ENCODE measurements around the gene PKDREJ. TPM values are rescaled to one million over a fixed set of nuclear protein-coding genes. Genes with fewer than 3 reads are reported as not detected.

Gene PKDREJ
- total RNA-seq, 2 experiments from 2014 or later = not detected

GRCh38 chr22:46239261-46240048, 23.7 kb downstream of the PKDREJ start:
- ATAC-seq (peak; percentile 63), DNase-seq (peak; percentile 35)
- TF ChIP-seq CTCF (IDR thresholded peaks at IDR 0.05) = no peak
- Mint-ChIP-seq H3K36me3 (ENCODE audit: low read depth) (peaks cover 3% of the 10 kb centered on the region), H3K27me3 (no peaks in the 10 kb centered on the region), H3K9me3 (no peaks in the 10 kb centered on the region), H3K4me1 (ENCODE audit: low read depth) (peaks cover 22% of the 10 kb centered on the region), H3K27ac (peak overlapping the region; percentile 83), H3K4me3 (peak overlapping the region; percentile 26)
- intact Hi-C loops (cut with micrococcal nuclease) = no loop called here
- ChIA-PET POLR2A (interaction anchor here (1.1 kb wide), 1 partner anchor 11 kb away, joined by 5 read pairs; the partner anchor contains the start of gene CDPF1), CTCF (no interaction called here)

GRCh38 chr22:46238541-46238940, 24.6 kb downstream of the PKDREJ start:
- Mint-ChIP-seq H3K9me3 (no peaks in the 10 kb centered on the region), H3K27me3 (no peaks in the 10 kb centered on the region), H3K4me3 (no peak overlapping the region), H3K27ac (no peak overlapping the region), H3K36me3 (ENCODE audit: low read depth) (no peaks in the 10 kb centered on the region), H3K4me1 (ENCODE audit: low read depth) (peaks cover 22% of the 10 kb centered on the region)
- ChIA-PET CTCF (no interaction called here), POLR2A (interaction anchor here (1.1 kb wide), 1 partner anchor 12 kb away, joined by 5 read pairs; the partner anchor contains the start of gene CDPF1)
- no peak for TF ChIP-seq CTCF (IDR thresholded peaks at IDR 0.05)
- DNase-seq (no peak), ATAC-seq (no peak)
- intact Hi-C loops (cut with micrococcal nuclease) = no loop called here

- no peak for DNase-seq
- Mint-ChIP-seq H3K27ac (no peak overlapping the region), H3K36me3 (ENCODE audit: low read depth) (no peaks in the 10 kb centered on the region), H3K4me3 (no peak overlapping the region), H3K27me3 (no peaks in the 10 kb centered on the region), H3K4me1 (ENCODE audit: low read depth) (peaks cover 25% of the 10 kb centered on the region), H3K9me3 (no peaks in the 10 kb centered on the region)
- no peak for TF ChIP-seq CTCF (IDR thresholded peaks at IDR 0.05)
- ChIA-PET CTCF (no interaction called here), POLR2A (no interaction called here)
- intact Hi-C loops (cut with micrococcal nuclease) = no loop called here
- ATAC-seq = no peak
Observed at GRCh38 chr22:46237453-46238124, 25.6 kb downstream of the PKDREJ start.

GRCh38 chr22:46234969-46235368, 28.2 kb downstream of the PKDREJ start:
- CTCF ChIA-PET = interaction anchor here (1.0 to 1.1 kb wide), 2 partner anchors 12 to 133 kb away, joined by 3 to 4 read pairs; no protein-coding TSS in a partner anchor
- POLR2A ChIA-PET = no interaction called here
- Mint-ChIP-seq H3K36me3 (ENCODE audit: low read depth) (no peaks in the 10 kb centered on the region), H3K27me3 (no peaks in the 10 kb centered on the region), H3K4me1 (ENCODE audit: low read depth) (peaks cover 14% of the 10 kb centered on the region), H3K27ac (no peak overlapping the region), H3K9me3 (no peaks in the 10 kb centered on the region), H3K4me3 (no peak overlapping the region)
- no peak for TF ChIP-seq CTCF (IDR thresholded peaks at IDR 0.05)
- intact Hi-C loops (cut with micrococcal nuclease) = no loop called here
- ATAC-seq (no peak), DNase-seq (no peak)

GRCh38 chr22:46233231-46233630, 29.9 kb downstream of the PKDREJ start:
- H3K9me3 Mint-ChIP-seq = no peaks in the 10 kb centered on the region
- CTCF ChIA-PET = no interaction called here
- POLR2A ChIA-PET = no interaction called here
- DNase-seq (no peak), ATAC-seq (peak; percentile 56)
- intact Hi-C loops (cut with micrococcal nuclease) = no loop called here
- no peaks in the 10 kb centered on the region for H3K36me3 Mint-ChIP-seq (ENCODE audit: low read depth)
- H3K4me3 Mint-ChIP-seq = no peak overlapping the region
- no peaks in the 10 kb centered on the region for H3K27me3 Mint-ChIP-seq
- peaks cover 2% of the 10 kb centered on the region for H3K4me1 Mint-ChIP-seq (ENCODE audit: low read depth)
- H3K27ac Mint-ChIP-seq = no peak overlapping the region
- no peak for TF ChIP-seq CTCF (IDR thresholded peaks at IDR 0.05)
